ENCODE results near the gene SMIM33. TPM values are rescaled to one million over a fixed set of nuclear protein-coding genes. Genes with fewer than 3 reads are reported as not detected.

Gene SMIM33
- total RNA-seq, 1 experiment from 2014 or later = not detected

Small RNA genes within 50 kb of the gene (small RNA-seq; reads per million reads assigned to genes)
- gene RNU5B-4P = 1.9 reads per million, percentile 50 among the genes with 10 or more reads in this experiment

Other genes starting within 250 kb of the SMIM33 start
- gene MATR3, start 177.3 kb upstream of the SMIM33 start, total RNA-seq (2014; rRNA removed; shearing (Covaris generic); ENCODE audit: low replicate concordance) = 188 and 245 TPM in 2 replicates
- 111 and 113 TPM in 2 replicates for gene PAIP2, start 129.2 kb upstream of the SMIM33 start, total RNA-seq (2014; rRNA removed; shearing (Covaris generic); ENCODE audit: low replicate concordance)
- gene SLC23A1, start 87.7 kb upstream of the SMIM33 start, total RNA-seq (2014; rRNA removed; shearing (Covaris generic); ENCODE audit: low replicate concordance) = not detected in 2 replicates
- gene MZB1, start 81.1 kb upstream of the SMIM33 start, total RNA-seq (2014; rRNA removed; shearing (Covaris generic); ENCODE audit: low replicate concordance) = 28.8 and 31.0 TPM in 2 replicates
- gene PROB1, start 75.9 kb upstream of the SMIM33 start, total RNA-seq (2014; rRNA removed; shearing (Covaris generic); ENCODE audit: low replicate concordance) = 0.78 and 2.3 TPM in 2 replicates
- gene SPATA24, start 66.9 kb upstream of the SMIM33 start, total RNA-seq (2014; rRNA removed; shearing (Covaris generic); ENCODE audit: low replicate concordance) = 4.6 and 7.7 TPM in 2 replicates
- gene DNAJC18, start 31.5 kb upstream of the SMIM33 start, total RNA-seq (2014; rRNA removed; shearing (Covaris generic); ENCODE audit: low replicate concordance) = 6.0 and 9.0 TPM in 2 replicates
- not detected in 2 replicates for gene ECSCR, start 8.3 kb upstream of the SMIM33 start, total RNA-seq (2014; rRNA removed; shearing (Covaris generic); ENCODE audit: low replicate concordance)
- not detected in 2 replicates for gene STING1, start 11.8 kb downstream of the SMIM33 start, total RNA-seq (2014; rRNA removed; shearing (Covaris generic); ENCODE audit: low replicate concordance)
- gene UBE2D2, start 90.3 kb downstream of the SMIM33 start, total RNA-seq (2014; rRNA removed; shearing (Covaris generic); ENCODE audit: low replicate concordance) = 80.2 and 105 TPM in 2 replicates
- 2.8 and 2.9 TPM in 2 replicates for gene CXXC5, start 177.3 kb downstream of the SMIM33 start, total RNA-seq (2014; rRNA removed; shearing (Covaris generic); ENCODE audit: low replicate concordance)